HepG2 (cell line): Measurements from ENCODE around the gene CHST4. TPM values are rescaled to one million over a fixed set of nuclear protein-coding genes. Genes with fewer than 3 reads are reported as not detected.

Source experiments
- BCL6 ChIP-seq: IDR thresholded peaks from 2 replicates; pipeline ENCODE4 v1.6.1; 2016; ENCODE audit warnings: missing genetic modification reagents, missing compliant biosample characterization
- CEBPG ChIP-seq: IDR thresholded peaks from 2 replicates; pipeline ENCODE4 v1.6.1; 2016
- CSRNP2 ChIP-seq: sonication (generic); formaldehyde crosslinking; conservative IDR thresholded peaks from 2 replicates; pipeline ENCODE4 v1.8.0; 2022; ENCODE audit warnings: low read depth, missing genetic modification reagents
- FOXM1 ChIP-seq: sonication (generic); formaldehyde crosslinking; IDR thresholded peaks from 2 replicates; pipeline ENCODE4 v1.5.0; 2020; ENCODE audit warnings: missing genetic modification reagents
- FOXO4 ChIP-seq: sonication (generic); formaldehyde crosslinking; conservative IDR thresholded peaks from 2 replicates; pipeline ENCODE4 v1.8.1; 2023; ENCODE audit warnings: missing genetic modification reagents
- HNF4G ChIP-seq, 2 experiments: sonication (generic) in 1 of 2; formaldehyde crosslinking in 1 of 2; IDR thresholded peaks; 2 replicates each; pipeline versions ENCODE4 v1.4.0 to v1.6.1; 2011 to 2020; ENCODE audit warnings: borderline replicate concordance in 2 of 2, low read depth in 2 of 2, mild to moderate bottlenecking in 2 of 2, low read length in 1 of 2, missing genetic modification reagents in 1 of 2, moderate library complexity in 1 of 2
- MXD3 ChIP-seq: IDR thresholded peaks from 2 replicates; pipeline ENCODE4 v1.6.1; 2016; ENCODE audit warnings: mild to moderate bottlenecking, missing biosample characterization, missing genetic modification reagents
- NFATC3 ChIP-seq: sonication (generic); formaldehyde crosslinking; IDR thresholded peaks from 2 replicates; pipeline ENCODE4 v1.5.1; 2020; ENCODE audit warnings: mild to moderate bottlenecking, missing genetic modification reagents
- NFYC ChIP-seq: IDR thresholded peaks from 2 replicates; pipeline ENCODE4 v1.6.1; 2016; ENCODE audit warnings: missing genetic modification reagents, missing compliant biosample characterization
- PPARG ChIP-seq: conservative IDR thresholded peaks from 2 replicates; pipeline ENCODE4 v1.6.1; 2016; ENCODE audit warnings: missing biosample characterization, missing genetic modification reagents
- RAD21 ChIP-seq: fragments of 450-650 bp; formaldehyde crosslinking; IDR thresholded peaks from 2 replicates; pipeline ENCODE4 v1.5.0; 2020; ENCODE audit warnings: mild to moderate bottlenecking
- SOX13 ChIP-seq, 3 experiments: fragments of 450-650 bp in 1 of 3; sonication (generic) in 1 of 3; formaldehyde crosslinking in 1 of 3; IDR thresholded peaks in 2 of 3; conservative IDR thresholded peaks in 1 of 3; 2 replicates each; pipeline versions ENCODE4 v1.5.0 to v1.6.1; 2016 to 2020; ENCODE audit warnings: antibody characterized with exemption in 1 of 3, mild to moderate bottlenecking in 1 of 3, missing compliant biosample characterization in 1 of 3, missing genetic modification reagents in 1 of 3, moderate library complexity in 1 of 3
- TEF ChIP-seq: sonication (generic); formaldehyde crosslinking; IDR thresholded peaks from 2 replicates; pipeline ENCODE4 v1.5.0; 2020; ENCODE audit warnings: missing genetic modification reagents
- TRAFD1 ChIP-seq: sonication (generic); formaldehyde crosslinking; IDR thresholded peaks from 2 replicates; pipeline ENCODE4 v1.5.1; 2020; ENCODE audit warnings: missing genetic modification reagents, mild to moderate bottlenecking, borderline replicate concordance
- ZBTB25 ChIP-seq: IDR thresholded peaks from 2 replicates; pipeline ENCODE4 v1.6.1; 2018; ENCODE audit warnings: missing genetic modification reagents
- ZGPAT ChIP-seq: IDR thresholded peaks from 2 replicates; pipeline ENCODE4 v1.6.1; 2016; ENCODE audit warnings: mild to moderate bottlenecking
- ZNF160 ChIP-seq: sonication (generic); formaldehyde crosslinking; IDR thresholded peaks from 2 replicates; pipeline ENCODE4 v1.8.0; 2022; ENCODE audit warnings: mild to moderate bottlenecking, inconsistent platforms, missing genetic modification reagents
- ZNF644 ChIP-seq: IDR thresholded peaks from 2 replicates; pipeline ENCODE4 v1.6.1; 2016; ENCODE audit warnings: low read depth
- ZNF776 ChIP-seq: sonication (generic); formaldehyde crosslinking; IDR thresholded peaks from 2 replicates; pipeline ENCODE4 v1.4.0; 2020; ENCODE audit warnings: mild to moderate bottlenecking, missing genetic modification reagents
- polyA plus RNA-seq, 8 experiments: library from polyadenylated mRNA; depleted of rRNA in 3 of 8; stranded (reverse) in 7 of 8; unstranded in 1 of 8; fragments of >200 nt; fragmentation: Illumina TruSeq in 4 of 8; extraction: Trizol in 4 of 8; gene quantifications; 2 replicates each; pipeline versions ENCODE4 v1.2.1 to v1.2.3, GENCODE V29; 2011 to 2016; ENCODE audit warnings: low read depth in 4 of 8, missing spikeins in 1 of 8, mixed read lengths in 1 of 8; ENCODE audit not compliant: insufficient read depth in 1 of 8
- total RNA-seq, 5 experiments: library from RNA; depleted of rRNA; stranded (reverse); fragments of >200 nt; fragmentation: Illumina TruSeq; extraction: Trizol; gene quantifications; 2 replicates each; pipeline ENCODE4 v1.2.3, GENCODE V29; 2016; ENCODE audit warnings: low read depth in 1 of 5

CHST4 gene
- total and polyA plus RNA-seq, 2 of the 13 experiments (the other 11 are each of a cell fraction or from before 2014, with no cell fraction given) = not detected

GRCh38 chr16:71552698-71553503 lies 26.7 kb downstream of the CHST4 start (continued):
- TF ChIP-seq TRAFD1 (CRISPR knock-in tag) = 0 out of 2 replicates have a peak, but pooled peaks have one; percentile 31
- TF ChIP-seq ZGPAT (CRISPR knock-in tag) = peak; percentile 59; the same call in 1 of the 2 replicates
- peak; percentile 33; the same call in 1 of the 2 replicates for TF ChIP-seq CEBPG
- no peak for TF ChIP-seq SOX13 (IDR thresholded peaks at IDR 0.05)
- 0 out of 4 replicates have a peak, but pooled peaks of 1 of the 2 experiments have one; percentile 5 for TF ChIP-seq SOX13 (CRISPR knock-in tag; conservative IDR thresholded peaks at IDR 0.05 in 1 of 2, IDR thresholded peaks at IDR 0.05 in 1 of 2)
- no peak for TF ChIP-seq FOXM1 (CRISPR knock-in tag)
- no peak for TF ChIP-seq BCL6 (CRISPR knock-in tag)
- TF ChIP-seq ZNF644 (CRISPR knock-in tag) = peak; percentile 59; the same call in 1 of the 2 replicates
- TF ChIP-seq PPARG (CRISPR knock-in tag) = no peak
- no peak for TF ChIP-seq NFATC3 (CRISPR knock-in tag)
- TF ChIP-seq ZBTB25 (CRISPR knock-in tag) = peak; percentile 53; the same call in 1 of the 2 replicates
- no peak for TF ChIP-seq MXD3 (CRISPR knock-in tag)
- TF ChIP-seq ZNF776 (CRISPR knock-in tag) = no peak
- TF ChIP-seq TEF (CRISPR knock-in tag) = no peak
- TF ChIP-seq NFYC (CRISPR knock-in tag) = no peak
- no peak for TF ChIP-seq ZNF160 (CRISPR knock-in tag)
- TF ChIP-seq CSRNP2 (CRISPR knock-in tag) = no peak
- peak; percentile 55; the same call in 1 of the 2 replicates for TF ChIP-seq RAD21 (CRISPR knock-in tag)
- peak; percentile 89 for TF ChIP-seq HNF4G (IDR thresholded peaks at IDR 0.05; ENCODE audit: borderline replicate concordance, low read depth, low read length)
- TF ChIP-seq HNF4G (CRISPR knock-in tag; IDR thresholded peaks at IDR 0.05; ENCODE audit: borderline replicate concordance, low read depth) = peak; percentile 64; the same call in 1 of the 2 replicates
- no peak for TF ChIP-seq FOXO4 (CRISPR knock-in tag)
